ENCODE measurements around the gene ZFAND6.

DNA sequence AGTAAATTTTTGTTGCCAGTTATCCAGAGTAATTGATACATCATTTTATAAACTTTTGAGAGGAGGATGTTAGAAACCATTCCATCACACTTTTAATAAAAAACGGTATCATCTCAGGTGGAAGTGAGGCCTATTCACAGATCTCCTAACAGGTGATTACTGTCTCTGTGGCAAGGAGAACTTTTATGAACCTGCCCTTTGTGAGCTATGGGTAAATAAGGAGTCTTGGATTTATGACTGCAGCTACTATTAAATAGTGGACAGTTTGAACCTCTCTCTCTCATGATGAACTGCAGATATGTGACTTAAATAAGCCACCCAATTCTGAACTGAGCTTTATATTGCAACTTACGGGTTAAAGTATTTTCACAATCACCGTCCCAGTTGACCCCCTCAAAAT is 45.7 kb downstream of the ZFAND6 start:
- TF ChIP-seq, protein P1, sequence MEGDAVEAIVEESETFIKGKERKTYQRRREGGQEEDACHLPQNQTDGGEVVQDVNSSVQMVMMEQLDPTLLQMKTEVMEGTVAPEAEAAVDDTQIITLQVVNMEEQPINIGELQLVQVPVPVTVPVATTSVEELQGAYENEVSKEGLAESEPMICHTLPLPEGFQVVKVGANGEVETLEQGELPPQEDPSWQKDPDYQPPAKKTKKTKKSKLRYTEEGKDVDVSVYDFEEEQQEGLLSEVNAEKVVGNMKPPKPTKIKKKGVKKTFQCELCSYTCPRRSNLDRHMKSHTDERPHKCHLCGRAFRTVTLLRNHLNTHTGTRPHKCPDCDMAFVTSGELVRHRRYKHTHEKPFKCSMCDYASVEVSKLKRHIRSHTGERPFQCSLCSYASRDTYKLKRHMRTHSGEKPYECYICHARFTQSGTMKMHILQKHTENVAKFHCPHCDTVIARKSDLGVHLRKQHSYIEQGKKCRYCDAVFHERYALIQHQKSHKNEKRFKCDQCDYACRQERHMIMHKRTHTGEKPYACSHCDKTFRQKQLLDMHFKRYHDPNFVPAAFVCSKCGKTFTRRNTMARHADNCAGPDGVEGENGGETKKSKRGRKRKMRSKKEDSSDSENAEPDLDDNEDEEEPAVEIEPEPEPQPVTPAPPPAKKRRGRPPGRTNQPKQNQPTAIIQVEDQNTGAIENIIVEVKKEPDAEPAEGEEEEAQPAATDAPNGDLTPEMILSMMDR (IDR thresholded peaks at IDR 0.05), result no peak
- no peak for TF ChIP-seq POLR2A (IDR thresholded peaks at IDR 0.05)
